Progenitor cell of endocrine pancreas (in vitro differentiated cells): Measurements from ENCODE around the gene AK8. TPM values are rescaled to one million over a fixed set of nuclear protein-coding genes. Genes with fewer than 3 reads are reported as not detected.

ENCODE experiments used
- DNase-seq: peaks from one replicate; pipeline ENCODE4 v3.0.0; 2021; ENCODE audit warnings: low spot score; ENCODE audit not compliant: unreplicated experiment
- H3K27ac Mint-ChIP-seq: 2 replicates; pipeline ENCODE4 v1.8.0; 2021; ENCODE audit warnings: mild to moderate bottlenecking, moderate library complexity, mixed read lengths
- H3K27me3 Mint-ChIP-seq: 2 replicates; pipeline ENCODE4 v1.8.0; 2021; ENCODE audit warnings: mixed read lengths
- H3K36me3 Mint-ChIP-seq: 2 replicates; pipeline ENCODE4 v1.8.0; 2022; ENCODE audit warnings: mixed read lengths; ENCODE audit not compliant: insufficient read depth
- H3K4me1 Mint-ChIP-seq: 2 replicates; pipeline ENCODE4 v1.8.0; 2021; ENCODE audit warnings: low read depth, mixed read lengths
- H3K4me3 Mint-ChIP-seq: 2 replicates; pipeline ENCODE4 v1.8.0; 2021; ENCODE audit warnings: low read depth, mild to moderate bottlenecking, moderate library complexity, mixed read lengths
- H3K9me3 Mint-ChIP-seq: 2 replicates; pipeline ENCODE4 v1.8.0; 2021; ENCODE audit warnings: low read depth, mixed read lengths
- CTCF ChIP-seq: fragments of 200-600 bp; sonication (generic); IDR thresholded peaks from one replicate; pipeline ENCODE4 v1.5.0; 2021; ENCODE audit warnings: antibody characterized with exemption, mild to moderate bottlenecking; ENCODE audit not compliant: unreplicated experiment
- total RNA-seq: library from RNA; stranded (reverse); gene quantifications from 2 replicates; pipeline ENCODE4 v1.2.1, GENCODE V29; 2021

Gene AK8
- total RNA-seq, 1 donor from 2014 or later = 1.9 TPM

DNA sequence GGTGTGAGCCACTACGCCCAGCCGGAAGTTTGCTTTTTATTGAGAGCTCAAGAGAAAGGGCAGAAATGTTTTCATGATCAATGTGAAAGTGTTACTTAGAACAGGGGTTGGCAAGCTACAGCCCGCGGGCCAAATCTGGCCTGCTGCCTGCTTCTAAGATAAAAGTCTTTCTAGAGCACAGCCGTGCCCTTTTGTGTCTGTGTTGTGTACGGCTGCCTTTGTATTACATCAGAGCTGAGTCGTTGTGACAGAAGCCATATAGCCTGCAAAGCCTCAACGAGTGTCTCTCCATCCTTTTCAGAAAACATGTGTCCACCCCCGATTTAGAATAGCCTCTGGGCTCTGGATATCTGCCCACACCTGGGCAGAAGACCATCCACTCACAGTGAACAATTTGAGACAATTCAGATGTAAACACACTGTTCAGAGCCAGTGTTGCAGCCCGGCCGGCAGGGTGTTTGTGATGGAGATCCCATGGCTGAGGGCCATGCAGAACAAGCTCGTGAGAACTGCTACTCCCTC, 28.8 kb downstream of the AK8 start:
- no peak for DNase-seq
- no peak overlapping the region for H3K4me3 Mint-ChIP-seq
- H3K27me3 Mint-ChIP-seq = no peaks in the 10 kb centered on the region
- no peaks in the 10 kb centered on the region for H3K4me1 Mint-ChIP-seq
- no peak for TF ChIP-seq CTCF
- H3K36me3 Mint-ChIP-seq = no peaks in the 10 kb centered on the region
- no peaks in the 10 kb centered on the region for H3K9me3 Mint-ChIP-seq
- H3K27ac Mint-ChIP-seq = no peak overlapping the region

- no peak overlapping the region for H3K4me3 Mint-ChIP-seq
- no peaks in the 10 kb centered on the region for H3K27me3 Mint-ChIP-seq
- peaks cover 1% of the 10 kb centered on the region for H3K4me1 Mint-ChIP-seq
- no peak overlapping the region for H3K27ac Mint-ChIP-seq
- no peaks in the 10 kb centered on the region for H3K9me3 Mint-ChIP-seq
- DNase-seq = no peak
- no peak for TF ChIP-seq CTCF
- no peaks in the 10 kb centered on the region for H3K36me3 Mint-ChIP-seq
These were observed 31.1 kb downstream of the AK8 start for GRCh38 chr9:132846918-132847515.

GRCh38 chr9:132846109-132846917, 31.8 kb downstream of the AK8 start:
- peaks cover 1% of the 10 kb centered on the region for H3K4me1 Mint-ChIP-seq
- no peak for TF ChIP-seq CTCF
- no peaks in the 10 kb centered on the region for H3K36me3 Mint-ChIP-seq

DNA sequence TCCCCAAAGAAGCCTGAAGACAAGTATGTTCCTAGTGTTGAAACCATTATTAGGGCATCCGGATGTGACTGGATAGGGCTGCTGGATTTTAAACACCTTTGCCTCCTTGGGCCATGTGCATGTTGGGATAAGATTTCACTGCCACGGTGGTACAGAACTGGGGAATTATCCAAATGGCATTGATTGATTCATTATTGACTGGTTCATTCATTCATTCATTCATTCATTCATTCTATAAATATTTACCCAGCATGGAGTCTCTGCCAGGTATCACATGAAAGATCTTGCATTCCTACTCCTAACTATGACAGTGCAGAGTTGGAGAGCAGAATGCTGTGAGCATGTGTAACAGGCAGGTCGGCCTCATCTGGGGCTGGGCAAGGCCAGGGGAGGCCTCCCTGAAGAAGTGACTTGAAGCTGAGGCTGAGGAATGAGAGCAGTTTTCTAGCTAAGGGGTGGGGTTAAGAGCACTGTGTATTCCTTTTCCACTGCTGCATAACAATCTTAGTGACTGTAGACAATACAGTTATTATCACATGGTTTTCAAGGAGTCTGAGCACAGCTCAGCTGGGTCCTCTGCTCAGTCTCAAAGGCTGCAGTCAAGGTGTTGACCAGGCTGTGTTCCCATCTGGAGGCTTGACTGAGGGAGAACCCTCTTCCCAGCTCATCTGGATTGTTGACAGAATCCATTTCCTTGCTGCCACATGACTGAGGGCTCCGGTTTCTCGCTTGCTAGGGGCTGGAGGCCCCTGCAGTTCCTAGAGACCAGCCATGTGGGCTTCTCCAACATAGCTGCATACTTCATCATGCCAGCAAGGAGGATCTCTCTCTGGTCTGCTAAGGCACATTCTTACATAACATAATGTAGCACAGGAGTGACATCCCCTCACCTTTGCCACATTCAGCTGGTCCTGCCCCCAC, 35.7 kb downstream of the AK8 start:
- TF ChIP-seq CTCF = no peak
- Mint-ChIP-seq H3K4me1 (peaks cover 1% of the 10 kb centered on the region), H3K9me3 (no peaks in the 10 kb centered on the region), H3K4me3 (no peak overlapping the region), H3K27me3 (no peaks in the 10 kb centered on the region), H3K36me3 (no peaks in the 10 kb centered on the region), H3K27ac (no peak overlapping the region)
- no peak for DNase-seq

More at GRCh38 chr9:132846109-132846917, 31.8 kb downstream of the AK8 start:
- H3K4me3 Mint-ChIP-seq = no peak overlapping the region
- no peaks in the 10 kb centered on the region for H3K27me3 Mint-ChIP-seq
- DNase-seq = no peak
- H3K27ac Mint-ChIP-seq = no peak overlapping the region
- no peaks in the 10 kb centered on the region for H3K9me3 Mint-ChIP-seq

DNA sequence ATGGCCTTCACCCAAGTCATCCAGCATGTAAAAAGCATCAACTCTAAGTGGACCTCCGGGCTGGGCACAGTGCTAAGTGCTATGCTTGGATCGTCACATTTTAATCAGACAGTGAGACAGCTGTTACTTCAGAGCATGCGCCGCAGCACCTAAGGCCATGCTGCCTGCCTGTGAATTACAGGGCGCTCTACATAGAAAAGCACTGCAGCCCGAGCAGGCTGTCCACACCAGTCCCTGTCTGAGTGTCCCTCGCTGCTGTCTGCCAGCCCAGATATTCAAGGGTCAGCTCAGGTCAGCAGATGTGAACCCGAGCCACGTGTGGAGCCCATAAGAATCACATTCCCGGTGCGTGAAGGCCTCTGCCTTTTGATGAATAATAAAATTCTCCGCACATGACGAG, 37.1 kb downstream of the AK8 start:
- H3K4me3 Mint-ChIP-seq = no peak overlapping the region
- TF ChIP-seq CTCF = no peak
- no peaks in the 10 kb centered on the region for H3K27me3 Mint-ChIP-seq
- no peaks in the 10 kb centered on the region for H3K36me3 Mint-ChIP-seq
- peaks cover 1% of the 10 kb centered on the region for H3K4me1 Mint-ChIP-seq
- no peaks in the 10 kb centered on the region for H3K9me3 Mint-ChIP-seq
- DNase-seq = no peak
- H3K27ac Mint-ChIP-seq = no peak overlapping the region
